HCT116 (cell line): ENCODE measurements around the gene ODF2L.

ENCODE experiments used
- ATF3 ChIP-seq: IDR thresholded peaks from 2 replicates; pipeline ENCODE4 v1.6.1; 2012
- CTCF ChIP-seq, 3 experiments: fragments of 200-600 bp in 1 of 3; sonication (generic) in 1 of 3; IDR thresholded peaks in 2 of 3; conservative IDR thresholded peaks in 1 of 3; 2 replicates each; pipeline ENCODE4 v1.5.1; 2012 to 2017; ENCODE audit warnings: low read depth in 2 of 3, low read length in 2 of 3, antibody characterized with exemption in 1 of 3, borderline replicate concordance in 1 of 3, control low read depth in 1 of 3, mild to moderate bottlenecking in 1 of 3, mixed read lengths in 1 of 3, mixed run types in 1 of 3, moderate library complexity in 1 of 3; ENCODE audit not compliant: insufficient read depth in 1 of 3
- EZH2phosphoT487 ChIP-seq: fragments of 200-600 bp; IDR thresholded peaks from 2 replicates; pipeline ENCODE4 v1.6.1; 2018; ENCODE audit warnings: antibody characterized with exemption, borderline replicate concordance
- FOSL1 ChIP-seq: IDR thresholded peaks from 2 replicates; pipeline ENCODE4 v1.6.1; 2012; ENCODE audit warnings: low read depth
- JUND ChIP-seq: IDR thresholded peaks from 2 replicates; pipeline ENCODE4 v1.6.1; 2012
- MAX ChIP-seq: IDR thresholded peaks from 2 replicates; pipeline ENCODE4 v1.6.1; 2012
- POLR2A ChIP-seq: IDR thresholded peaks from 2 replicates; pipeline ENCODE4 v1.7.0; 2011; ENCODE audit warnings: borderline replicate concordance; ENCODE audit not compliant: insufficient read depth, insufficient read length; ENCODE audit errors: extremely low read depth
- POLR2AphosphoS5 ChIP-seq: IDR thresholded peaks from 2 replicates; pipeline ENCODE4 v1.6.1; 2011; ENCODE audit warnings: mild to moderate bottlenecking, low read depth, low read length, moderate library complexity
- REST ChIP-seq: IDR thresholded peaks from 2 replicates; pipeline ENCODE4 v1.6.1; 2012; ENCODE audit warnings: low read depth
- SIN3A ChIP-seq: IDR thresholded peaks from 2 replicates; pipeline ENCODE4 v1.6.1; 2012; ENCODE audit warnings: low read depth
- YY1 ChIP-seq: IDR thresholded peaks from 2 replicates; pipeline ENCODE4 v1.6.1; 2011; ENCODE audit warnings: low read length, low read depth, moderate library complexity, mild to moderate bottlenecking; ENCODE audit not compliant: insufficient replicate concordance; ENCODE audit errors: extremely low read depth

GRCh38 chr1:86318436-86318835 lies 77.7 kb downstream of the ODF2L start:
- TF ChIP-seq SIN3A, result no peak
- TF ChIP-seq POLR2AphosphoS5, result no peak
- no peak for TF ChIP-seq REST
- no peak for TF ChIP-seq ATF3
- no peak for TF ChIP-seq CTCF (IDR thresholded peaks at IDR 0.05 in 2 of 3, conservative IDR thresholded peaks at IDR 0.05 in 1 of 3; ENCODE audit: borderline replicate concordance in 1 of 3, insufficient read depth in 1 of 3, low read depth in 2 of 3, low read length in 2 of 3)
- TF ChIP-seq MAX, result no peak
- TF ChIP-seq POLR2A, result no peak
- no peak for TF ChIP-seq JUND
- TF ChIP-seq YY1, result no peak
- TF ChIP-seq EZH2phosphoT487, result no peak
- TF ChIP-seq FOSL1, result no peak
